Transverse colon (tissue), 4 donors: ENCODE results near the gene DNAH8. TPM values are rescaled to one million over a fixed set of nuclear protein-coding genes. Genes with fewer than 3 reads are reported as not detected.

Experiments used
- DNase-seq: peaks from one replicate; pipeline ENCODE4 v3.0.0-alpha.2; 2019
- H3K27ac ChIP-seq, 4 donors: fragments of 200-600 bp; sonication (generic); 2 replicates each; pipeline ENCODE4 v1.5.1; 2016 to 2018; ENCODE audit warnings: inconsistent platforms in 4 of 4
- H3K27me3 ChIP-seq: fragments of 200-600 bp; sonication (generic); 2 replicates; pipeline ENCODE4 v1.5.1; 2017; ENCODE audit warnings: inconsistent platforms
- H3K36me3 ChIP-seq, 4 donors: fragments of 200-600 bp; sonication (generic); 2 replicates each; pipeline ENCODE4 v1.5.1; 2017 to 2019; ENCODE audit warnings: inconsistent platforms in 4 of 4
- H3K4me1 ChIP-seq, 4 donors: fragments of 200-600 bp; sonication (generic); 2 replicates each; pipeline ENCODE4 v1.5.1; 2017 to 2020; ENCODE audit warnings: inconsistent platforms in 4 of 4
- H3K4me3 ChIP-seq, 4 donors: fragments of 200-600 bp; sonication (generic); 1 replicate in 1 of 4; 2 replicates in 3 of 4; pipeline versions ENCODE4 v1.5.1 to v1.6.1; 2017 to 2019; ENCODE audit warnings: inconsistent platforms in 4 of 4
- H3K9me3 ChIP-seq, 2 donors: fragments of 200-600 bp; sonication (generic); 2 replicates each; pipeline ENCODE4 v1.5.1; 2017 to 2019; ENCODE audit warnings: inconsistent platforms in 2 of 2
- CTCF ChIP-seq, 5 experiments: fragments of 200-600 bp in 3 of 5; fragments of 450-650 bp in 2 of 5; sonication (generic) in 3 of 5; IDR thresholded peaks; 1 replicate in 2 of 5; 2 replicates in 3 of 5; pipeline ENCODE4 v1.5.1; 2016 to 2017; ENCODE audit warnings: antibody characterized with exemption in 5 of 5, inconsistent platforms in 3 of 5, mild to moderate bottlenecking in 2 of 5, moderate library complexity in 1 of 5
- EP300 ChIP-seq: sonication (generic); formaldehyde crosslinking; IDR thresholded peaks from one replicate; pipeline ENCODE4 v1.6.1; 2017; ENCODE audit warnings: antibody characterized with exemption, low read depth
- POLR2A ChIP-seq: fragments of 450-650 bp; IDR thresholded peaks from one replicate; pipeline ENCODE4 v1.6.1; 2016; ENCODE audit warnings: antibody characterized with exemption, mild to moderate bottlenecking, moderate library complexity
- POLR2AphosphoS5 ChIP-seq, 3 donors: sonication (generic); formaldehyde crosslinking; IDR thresholded peaks; one replicate each; pipeline ENCODE4 v1.6.1; 2016; ENCODE audit warnings: antibody characterized with exemption in 3 of 3
- WGBS, 2 donors: methylation state at CpG; one replicate each; pipeline ENCODE4 v1.1.5; 2018; ENCODE audit warnings: low coverage in 1 of 2; 5-methylcytosine and 5-hydroxymethylcytosine counted together
- in situ Hi-C, 4 donors: fragments of 200-750 bp; cut with MboI; loops; one replicate each; pipeline versions ENCODE4 v1.15.0 to v1.15.1; 2017; ENCODE audit warnings: low sequenced_read_pairs in 3 of 4, low pct_ligation_motif_present in 1 of 4, low pct_unique_long_range_greater_than_20kb in 1 of 4
- intact Hi-C: fragments of 100-400 bp; cut with DNase I; formaldehyde crosslinking; loops from one replicate; pipeline ENCODE4 v1.15.1; 2023; ENCODE audit warnings: low total_unique reads
- total RNA-seq, 4 donors: library from RNA; depleted of rRNA; stranded (reverse); fragments of >200 nt; gene quantifications; one replicate each; pipeline ENCODE4 v1.1.0, GENCODE V29; 2016

The DNAH8 gene
- total RNA-seq, 4 donors from 2014 or later, result 0.16 TPM; not detected in 3

- Histone ChIP-seq H3K4me3 (no peak overlapping the region), H3K9me3 (no peaks in the 10 kb centered on the region), H3K27ac (no peak overlapping the region), H3K36me3 (no peaks in the 10 kb centered on the region), H3K4me1 (no peaks in the 10 kb centered on the region), H3K27me3 (peaks cover 40% of the 10 kb centered on the region)
- DNase-seq, result no peak
- intact Hi-C loops (no loop called here), in situ Hi-C loops (no loop called here)
- TF ChIP-seq POLR2A, result no peak
- no peak for TF ChIP-seq EP300
- TF ChIP-seq CTCF (IDR thresholded peaks at IDR 0.05), result no peak
- TF ChIP-seq POLR2AphosphoS5 (IDR thresholded peaks at IDR 0.05), result no peak
Measured at GRCh38 chr6:38802497-38802896, 87.4 kb downstream of the DNAH8 start.

GRCh38 chr6:38803129-38803528 lies 88.0 kb downstream of the DNAH8 start:
- H3K4me1 ChIP-seq, result no peaks in the 10 kb centered on the region
- H3K27ac ChIP-seq, result no peak overlapping the region
- in situ Hi-C loops, result no loop called here
- H3K27me3 ChIP-seq, result peaks cover 40% of the 10 kb centered on the region
- WGBS, 2 donors, result 58 to 65% methylated on average over 3 of the region's 3 CpGs
- intact Hi-C loops, result no loop called here
- H3K9me3 ChIP-seq, result no peaks in the 10 kb centered on the region
- no peak overlapping the region for H3K4me3 ChIP-seq
- TF ChIP-seq POLR2A, result no peak
- TF ChIP-seq POLR2AphosphoS5 (IDR thresholded peaks at IDR 0.05), result no peak
- no peak for TF ChIP-seq EP300
- no peak for TF ChIP-seq CTCF (IDR thresholded peaks at IDR 0.05)
- no peak for DNase-seq
- no peaks in the 10 kb centered on the region for H3K36me3 ChIP-seq

- Histone ChIP-seq H3K27ac (no peak overlapping the region), H3K36me3 (no peaks in the 10 kb centered on the region), H3K4me3 (no peak overlapping the region), H3K9me3 (no peaks in the 10 kb centered on the region), H3K27me3 (peaks cover 40% of the 10 kb centered on the region), H3K4me1 (no peaks in the 10 kb centered on the region)
- no peak for TF ChIP-seq EP300
- TF ChIP-seq CTCF (IDR thresholded peaks at IDR 0.05), result no peak
- TF ChIP-seq POLR2AphosphoS5 (IDR thresholded peaks at IDR 0.05), result no peak
- DNase-seq, result no peak
- WGBS, 2 donors, result 50 to 65% methylated on average over 2 to 4 of the region's 4 CpGs
- in situ Hi-C loops, result no loop called here
- intact Hi-C loops, result no loop called here
Measured at GRCh38 chr6:38804358-38804757, 89.2 kb downstream of the DNAH8 start.

GRCh38 chr6:38805127-38805655 lies 90.1 kb downstream of the DNAH8 start:
- intact Hi-C loops, result no loop called here
- H3K27ac ChIP-seq, result no peak overlapping the region
- no peaks in the 10 kb centered on the region for H3K36me3 ChIP-seq
- in situ Hi-C loops, result no loop called here
- no peaks in the 10 kb centered on the region for H3K9me3 ChIP-seq
- DNase-seq, result no peak
- H3K27me3 ChIP-seq, result peaks cover 38% of the 10 kb centered on the region
- WGBS, 2 donors, result 87 to 88% methylated on average over 4 of the region's 4 CpGs
- no peak for TF ChIP-seq POLR2A
- TF ChIP-seq POLR2AphosphoS5 (IDR thresholded peaks at IDR 0.05), result no peak
- TF ChIP-seq EP300, result no peak
- no peak overlapping the region for H3K4me3 ChIP-seq
- no peaks in the 10 kb centered on the region for H3K4me1 ChIP-seq

GRCh38 chr6:38805692-38806091 lies 90.6 kb downstream of the DNAH8 start:
- no peaks in the 10 kb centered on the region for H3K36me3 ChIP-seq
- DNase-seq, result no peak
- no peaks in the 10 kb centered on the region for H3K9me3 ChIP-seq
- 35 to 80% methylated on average over 1 to 2 of the region's 2 CpGs for WGBS, 2 donors
- in situ Hi-C loops (no loop called here), intact Hi-C loops (no loop called here)
- no peak overlapping the region for H3K27ac ChIP-seq
- H3K4me1 ChIP-seq, result no peaks in the 10 kb centered on the region
- H3K4me3 ChIP-seq, result no peak overlapping the region
- TF ChIP-seq CTCF (IDR thresholded peaks at IDR 0.05), result no peak
- TF ChIP-seq POLR2A, result no peak
- TF ChIP-seq EP300, result no peak
- TF ChIP-seq POLR2AphosphoS5 (IDR thresholded peaks at IDR 0.05), result no peak
- H3K27me3 ChIP-seq, result peaks cover 33% of the 10 kb centered on the region
